Lower leg skin (tissue), 4 donors: Measurements from ENCODE around the gene NFATC2. TPM values are rescaled to one million over a fixed set of nuclear protein-coding genes. Genes with fewer than 3 reads are reported as not detected.

Experiments used
- DNase-seq, 2 donors: peaks; one replicate each; pipeline ENCODE4 v3.0.0-alpha.2; 2019; ENCODE audit warnings: low spot score in 2 of 2
- H3K4me3 ChIP-seq: fragments of 200-600 bp; sonication (generic); 2 replicates; pipeline ENCODE4 v1.5.1; 2017; ENCODE audit warnings: mild to moderate bottlenecking, low read depth; ENCODE audit not compliant: poor library complexity, severe bottlenecking
- CTCF ChIP-seq, 3 donors: fragments of 450-650 bp; IDR thresholded peaks; one replicate each; pipeline ENCODE4 v1.5.1; 2016; ENCODE audit warnings: antibody characterized with exemption in 3 of 3, mild to moderate bottlenecking in 3 of 3, moderate library complexity in 2 of 3
- POLR2A ChIP-seq, 2 donors: fragments of 450-650 bp; IDR thresholded peaks; one replicate each; pipeline ENCODE4 v1.6.1; 2016 to 2017; ENCODE audit warnings: antibody characterized with exemption in 2 of 2, mild to moderate bottlenecking in 1 of 2, moderate library complexity in 1 of 2
- WGBS, 2 donors: methylation state at CpG; one replicate each; pipeline ENCODE4 v1.1.5; 2018; 5-methylcytosine and 5-hydroxymethylcytosine counted together
- intact Hi-C: fragments of 100-400 bp; cut with DNase I; formaldehyde crosslinking; loops from one replicate; pipeline ENCODE4 v1.15.0; 2023; ENCODE audit warnings: low total_unique reads
- total RNA-seq, 4 donors: library from RNA; depleted of rRNA; stranded (reverse); fragments of >200 nt; gene quantifications; one replicate each; pipeline ENCODE4 v1.1.0, GENCODE V29; 2016

Gene NFATC2
- total RNA-seq, 4 donors from 2014 or later = 4.0 to 10.4 (median 5.1) TPM

GRCh38 chr20:51513545-51513944 lies 29.0 kb downstream of the NFATC2 start:
- WGBS, 2 donors = 92 to 93% methylated on average over 4 of the region's 4 CpGs
- TF ChIP-seq POLR2A (IDR thresholded peaks at IDR 0.05) (no peak), CTCF (IDR thresholded peaks at IDR 0.05) (no peak)
- DNase-seq = no peak
- intact Hi-C loops = no loop called here
- no peak overlapping the region for H3K4me3 ChIP-seq

GRCh38 chr20:51512645-51513044 lies 29.9 kb downstream of the NFATC2 start:
- intact Hi-C loops = no loop called here
- no peak for TF ChIP-seq CTCF (IDR thresholded peaks at IDR 0.05)
- no peak for TF ChIP-seq POLR2A (IDR thresholded peaks at IDR 0.05)
- no peak for DNase-seq
- 54 to 58% methylated on average over 2 of the region's 2 CpGs for WGBS, 2 donors
- no peak overlapping the region for H3K4me3 ChIP-seq

- no peak overlapping the region for H3K4me3 ChIP-seq
- no peak for DNase-seq
- TF ChIP-seq CTCF (IDR thresholded peaks at IDR 0.05) = no peak
- no peak for TF ChIP-seq POLR2A (IDR thresholded peaks at IDR 0.05)
- WGBS, 2 donors = 88 to 92% methylated on average over 10 of the region's 10 CpGs
- intact Hi-C loops = no loop called here
These were observed 30.5 kb downstream of the NFATC2 start for GRCh38 chr20:51511861-51512619.

GRCh38 chr20:51510936-51511605 lies 31.4 kb downstream of the NFATC2 start:
- intact Hi-C loops = no loop called here
- DNase-seq = no peak
- TF ChIP-seq CTCF (IDR thresholded peaks at IDR 0.05) = no peak
- TF ChIP-seq POLR2A (IDR thresholded peaks at IDR 0.05) = no peak
- H3K4me3 ChIP-seq = no peak overlapping the region
- 83 to 85% methylated on average over 6 of the region's 6 CpGs for WGBS, 2 donors

- no peak for DNase-seq
- H3K4me3 ChIP-seq = no peak overlapping the region
- intact Hi-C loops = no loop called here
- no peak for TF ChIP-seq CTCF (IDR thresholded peaks at IDR 0.05)
- no peak for TF ChIP-seq POLR2A (IDR thresholded peaks at IDR 0.05)
- 80 to 85% methylated on average over 6 of the region's 6 CpGs for WGBS, 2 donors
These were observed 32.4 kb downstream of the NFATC2 start for GRCh38 chr20:51510169-51510568.
